Activated T-cell treated with anti-CD3 and anti-CD28 coated beads for 48 hours (primary cell): ENCODE measurements around the gene MED9.
"Not testable (repeated sequence)": the region's sequence is repeated elsewhere in the genome, so short reads cannot be mapped to it uniquely, and the experiment has no call there.

Experiments used
- DNase-seq: peaks from one replicate; pipeline ENCODE4 v3.0.0-alpha.2; 2020; ENCODE audit warnings: low read depth

MED9 gene

GRCh38 chr17:17476865-17477467 lies at the start of gene MED9:
Gene MED9 (plus strand): TSS chr17:17477000. CDS start chr17:17477042, 42 bp downstream.
- peak; percentile 93 for DNase-seq

GRCh38 chr17:17429222-17429621 lies 47.6 kb upstream of the MED9 start:
- DNase-seq, result no peak

- not testable (repeated sequence) for DNase-seq
Measured at GRCh38 chr17:17430924-17431323, 45.9 kb upstream of the MED9 start.

- DNase-seq, result no peak
Measured at GRCh38 chr17:17431605-17432004, 45.2 kb upstream of the MED9 start.

- no peak for DNase-seq
Measured at GRCh38 chr17:17433000-17433703, 43.6 kb upstream of the MED9 start.

- DNase-seq, result no peak
Measured at GRCh38 chr17:17434477-17434876, 42.3 kb upstream of the MED9 start.

GRCh38 chr17:17435323-17435722 lies 41.5 kb upstream of the MED9 start:
- no peak for DNase-seq

- DNase-seq, result no peak
Measured at GRCh38 chr17:17437461-17437860, 39.3 kb upstream of the MED9 start.

GRCh38 chr17:17437893-17438292 lies 38.9 kb upstream of the MED9 start:
- no peak for DNase-seq

- DNase-seq, result peak; percentile 65
Measured at GRCh38 chr17:17440010-17440843, 36.6 kb upstream of the MED9 start.

GRCh38 chr17:17440938-17441675 lies 35.7 kb upstream of the MED9 start:
- DNase-seq, result no peak

GRCh38 chr17:17443173-17443572 lies 33.6 kb upstream of the MED9 start:
- DNase-seq, result no peak

GRCh38 chr17:17445296-17445924 lies 31.4 kb upstream of the MED9 start:
- DNase-seq, result no peak

- no peak for DNase-seq
Measured at GRCh38 chr17:17445925-17446665, 30.7 kb upstream of the MED9 start.

- no peak for DNase-seq
Measured at GRCh38 chr17:17446666-17447155, 30.1 kb upstream of the MED9 start.

GRCh38 chr17:17447264-17447663 lies 29.5 kb upstream of the MED9 start:
- no peak for DNase-seq

GRCh38 chr17:17448076-17448475 lies 28.7 kb upstream of the MED9 start:
- no peak for DNase-seq

GRCh38 chr17:17448723-17449122 lies 28.1 kb upstream of the MED9 start:
- DNase-seq, result no peak

GRCh38 chr17:17453088-17453487 lies 23.7 kb upstream of the MED9 start:
- no peak for DNase-seq

GRCh38 chr17:17454276-17454675 lies 22.5 kb upstream of the MED9 start:
- DNase-seq, result no peak

GRCh38 chr17:17454700-17455099 lies 22.1 kb upstream of the MED9 start:
- not testable (repeated sequence) for DNase-seq
